Activated CD8-positive, alpha-beta memory T cell treated with anti-CD3 and anti-CD28 coated beads, Interleukin-2, amount 50 U/mL, for 1 hour (primary cell): Measurements from ENCODE around the gene CTXND2.
"Not testable (repeated sequence)": the region's sequence is repeated elsewhere in the genome, so short reads cannot be mapped to it uniquely, and the experiment has no call there.

Experiments
- DNase-seq: peaks from one replicate; pipeline ENCODE4 v3.0.0-alpha.2; 2020; ENCODE audit errors: extremely low read depth

CTXND2 gene

DNA sequence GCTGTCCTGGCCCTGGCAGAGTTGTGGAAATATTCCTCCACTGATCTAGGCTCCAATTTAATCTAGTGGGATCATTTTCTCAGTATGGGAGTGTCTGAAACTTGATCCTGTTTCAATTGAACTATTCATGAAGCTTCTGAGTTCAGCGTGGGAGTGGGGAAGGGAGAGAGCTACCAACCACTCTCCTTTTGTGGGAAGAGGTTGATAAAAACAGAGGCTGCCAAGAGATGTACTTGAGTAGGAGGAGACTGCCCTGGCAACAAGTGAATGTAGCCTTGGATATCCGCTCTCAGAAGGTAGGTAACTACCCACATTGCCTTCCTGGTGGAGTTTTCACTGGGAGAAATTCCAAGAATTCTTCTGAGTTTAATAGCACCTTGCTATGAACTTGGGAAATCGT lies at the start of gene CTXND2:
Gene CTXND2 (plus strand): TSS at position 119 of the 400 bp plus-strand sequence. CDS start 25,179 bp downstream, outside the sequence.
- no peak for DNase-seq

DNA sequence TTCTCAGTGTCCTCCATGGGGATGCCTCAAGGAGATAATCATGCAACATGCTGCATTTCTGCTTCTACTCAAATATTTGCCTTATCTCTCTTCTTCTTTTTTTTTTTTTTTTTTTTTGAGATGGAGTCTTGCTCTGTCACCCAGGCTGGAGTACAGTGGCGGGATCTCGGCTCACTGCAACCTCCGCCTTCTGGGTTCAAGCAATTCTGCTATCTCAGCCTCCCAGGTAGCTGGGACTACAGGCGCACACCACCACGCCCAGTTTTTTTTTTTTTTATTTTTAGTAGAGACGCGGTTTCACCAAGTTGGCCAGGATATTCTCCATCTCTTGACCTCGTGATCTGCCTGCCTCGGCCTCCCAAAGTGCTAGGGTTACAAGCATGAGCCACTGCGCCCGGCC lies 46.1 kb upstream of the CTXND2 start:
- DNase-seq, result not testable (repeated sequence)

DNA sequence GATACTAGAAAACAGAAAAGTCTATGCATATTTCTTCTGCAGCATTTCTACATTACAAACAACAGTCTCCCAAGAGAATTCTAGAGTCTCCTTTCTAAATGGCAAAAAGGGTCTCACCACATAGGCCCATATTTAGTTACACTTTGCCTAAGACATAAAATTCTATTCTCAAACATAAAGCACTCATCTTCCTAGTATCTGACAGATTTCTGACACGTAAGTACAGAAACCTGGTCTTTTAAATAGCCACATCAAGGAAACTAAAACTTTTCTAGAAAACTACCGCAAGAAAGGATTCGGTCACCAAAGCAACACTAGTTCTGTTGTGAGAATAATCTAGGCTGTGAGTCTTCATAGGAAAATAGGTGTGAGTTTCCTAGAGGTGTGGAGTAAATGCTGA lies 45.3 kb upstream of the CTXND2 start:
- no peak for DNase-seq

DNA sequence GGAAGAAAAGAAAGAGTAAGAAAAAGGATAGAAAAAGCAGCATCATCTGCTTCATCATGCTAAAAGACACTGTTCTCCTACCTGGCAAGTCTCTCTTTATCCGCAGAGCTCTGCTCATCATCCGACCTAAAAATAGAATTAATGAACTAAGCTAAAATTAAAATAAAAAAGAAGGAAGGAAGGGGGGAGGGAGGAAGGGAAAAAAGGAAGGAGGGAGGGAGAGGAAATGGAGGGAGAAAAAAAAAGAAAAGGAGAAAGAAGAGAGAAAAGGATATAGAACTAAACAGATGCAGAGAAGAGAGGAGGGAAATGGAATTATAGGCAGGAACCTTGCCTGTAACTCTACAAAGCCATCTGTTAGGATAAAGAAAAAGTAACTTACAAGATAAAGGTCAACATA lies 44.6 kb upstream of the CTXND2 start:
- DNase-seq, result no peak

DNA sequence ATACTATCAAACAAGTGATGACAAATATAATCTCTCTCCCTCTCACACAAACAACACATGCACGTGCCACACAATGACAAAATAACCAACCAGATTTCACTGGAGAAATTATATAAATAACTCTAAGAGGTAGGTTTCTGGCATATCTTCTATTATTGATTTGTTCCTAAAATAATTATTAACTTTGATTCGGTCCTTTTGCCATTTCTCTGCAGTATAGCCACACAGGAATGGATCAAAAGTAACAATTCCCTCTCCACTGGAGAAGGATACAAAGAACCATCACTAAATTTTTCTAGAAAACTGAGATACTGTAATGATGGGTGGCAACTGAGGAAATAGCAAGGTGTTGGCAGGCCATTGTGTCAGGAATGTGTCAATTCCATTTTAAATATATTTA lies 44.0 kb upstream of the CTXND2 start:
- no peak for DNase-seq

DNA sequence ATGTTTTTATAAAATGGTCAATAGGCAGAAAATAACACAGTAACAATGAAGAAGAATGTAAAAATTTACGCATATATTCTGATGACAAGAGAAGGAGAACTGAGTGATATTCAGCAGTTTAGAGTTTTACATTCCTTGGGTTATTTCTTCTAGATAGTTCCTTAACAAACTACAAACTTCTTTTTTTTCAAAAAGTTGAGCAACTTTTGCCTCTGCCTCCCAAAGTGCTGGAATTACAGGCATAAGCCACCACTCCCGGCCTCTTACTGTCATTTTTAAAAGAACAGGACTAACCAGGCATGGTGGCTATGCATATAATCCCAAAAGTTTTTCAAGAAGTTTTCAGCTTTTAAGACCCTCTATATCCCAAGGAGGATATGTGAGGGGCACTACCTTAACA lies 43.5 kb upstream of the CTXND2 start:
- DNase-seq, result no peak

DNA sequence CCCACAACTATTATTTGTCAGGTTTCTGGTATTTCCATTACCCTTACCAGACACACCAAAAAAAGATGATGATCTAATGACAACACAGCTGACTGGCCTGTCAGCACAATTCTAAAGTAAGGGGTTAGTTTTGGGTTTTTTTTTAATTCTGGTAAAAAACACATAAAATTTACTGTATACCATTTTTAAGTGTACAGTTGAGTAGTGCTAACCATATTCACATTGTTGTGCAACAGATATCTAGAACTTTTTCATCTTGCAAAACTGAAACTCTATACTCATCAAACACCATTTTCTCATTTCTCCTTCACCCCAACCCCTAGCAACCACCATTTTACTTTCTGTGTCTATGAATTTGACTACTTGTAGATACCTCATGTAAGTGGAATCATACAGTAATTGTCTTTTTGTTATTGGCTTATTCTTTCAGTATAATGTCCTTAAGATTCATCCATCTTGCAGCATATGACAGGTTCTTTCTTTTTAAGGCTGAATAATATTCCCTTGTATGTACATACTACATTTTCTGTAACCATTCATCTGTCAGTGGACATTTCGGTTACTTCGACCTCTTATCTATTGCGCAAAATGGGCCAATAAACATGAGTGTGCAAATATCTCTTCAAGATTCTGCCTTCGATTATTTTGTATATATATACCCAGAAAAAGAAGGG lies 40.3 kb upstream of the CTXND2 start:
- DNase-seq, result no peak

DNA sequence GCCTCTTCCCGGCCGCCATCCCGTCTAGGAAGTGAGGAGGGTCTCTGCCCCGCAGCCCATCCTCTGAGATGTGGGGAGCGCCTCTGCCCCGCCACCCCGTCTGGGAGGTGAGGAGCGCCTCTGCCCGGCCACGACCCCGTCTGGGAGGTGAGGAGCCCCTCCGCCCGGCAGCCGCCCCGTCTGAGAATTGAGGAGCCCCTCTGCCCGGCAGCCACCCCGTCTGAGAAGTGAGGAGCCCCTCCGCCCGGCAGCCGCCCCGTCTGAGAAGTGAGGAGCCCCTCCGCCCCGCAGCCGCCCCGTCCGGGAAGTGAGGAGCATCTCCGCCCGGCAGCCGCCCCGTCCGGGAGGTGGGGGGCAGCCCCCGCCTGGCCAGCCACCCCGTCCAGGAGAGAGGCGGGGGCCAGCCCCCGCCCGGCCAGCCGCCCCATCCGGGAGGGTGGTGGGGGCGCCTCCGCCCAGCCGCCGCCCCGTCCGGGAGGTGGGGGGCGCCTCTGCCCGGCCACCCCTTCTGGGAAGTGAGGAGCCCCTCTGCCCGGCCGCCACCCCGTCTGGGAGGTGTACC lies 36.1 kb upstream of the CTXND2 start:
- not testable (repeated sequence) for DNase-seq

DNA sequence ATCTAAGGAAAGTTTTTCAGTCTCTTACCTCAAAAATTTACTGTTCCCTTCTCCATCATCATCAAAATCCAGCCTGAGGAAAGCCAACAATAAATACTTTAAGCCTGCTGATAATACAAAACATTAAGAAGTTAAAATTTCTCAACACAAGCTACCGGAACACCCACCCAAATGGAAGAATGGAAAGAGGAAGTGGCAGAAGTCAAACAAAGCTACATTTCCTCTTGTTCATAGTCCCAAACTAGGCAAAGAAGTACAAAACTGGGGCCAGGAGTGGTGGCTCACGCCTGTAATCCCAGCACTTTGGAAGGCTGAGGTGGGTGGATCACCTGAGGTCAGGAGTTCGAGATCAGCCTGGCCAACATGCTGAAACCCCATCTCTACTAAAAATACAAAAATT lies 34.2 kb upstream of the CTXND2 start:
- DNase-seq, result not testable (repeated sequence)

DNA sequence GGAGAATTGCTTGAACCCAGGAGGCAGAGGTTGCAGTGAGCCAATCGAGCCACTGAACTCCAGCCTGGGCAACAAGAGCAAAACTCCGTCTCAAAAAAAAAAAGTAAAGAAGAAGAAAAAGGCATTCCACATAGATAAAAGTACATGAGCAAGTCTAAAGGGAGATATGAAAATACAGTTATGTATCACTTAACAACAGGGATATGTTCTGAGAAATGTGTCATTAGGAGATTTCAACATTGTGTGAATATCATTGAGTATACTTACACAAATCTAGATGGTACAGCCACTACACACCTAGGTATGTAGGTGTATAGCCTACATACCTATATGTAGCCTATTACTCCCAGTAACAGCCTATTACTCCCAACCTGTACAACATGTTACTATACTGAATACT lies 23.2 kb upstream of the CTXND2 start:
- no peak for DNase-seq

DNA sequence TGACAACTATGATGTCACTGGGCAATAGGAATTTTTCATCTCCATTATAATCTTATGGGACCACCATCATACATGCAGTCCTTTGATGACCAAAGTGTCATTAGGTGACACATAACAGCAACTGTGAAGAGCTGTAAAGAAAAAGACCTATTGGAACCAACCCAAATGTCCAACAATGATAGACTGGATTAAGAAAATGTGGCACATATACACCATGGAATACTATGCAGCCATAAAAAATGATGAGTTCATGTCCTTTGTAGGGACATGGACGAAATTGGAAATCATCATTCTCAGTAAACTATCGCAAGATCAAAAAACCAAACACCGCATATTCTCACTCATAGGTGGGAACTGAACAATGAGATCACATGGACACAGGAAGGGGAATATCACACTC lies 22.7 kb upstream of the CTXND2 start:
- DNase-seq, result not testable (repeated sequence)

DNA sequence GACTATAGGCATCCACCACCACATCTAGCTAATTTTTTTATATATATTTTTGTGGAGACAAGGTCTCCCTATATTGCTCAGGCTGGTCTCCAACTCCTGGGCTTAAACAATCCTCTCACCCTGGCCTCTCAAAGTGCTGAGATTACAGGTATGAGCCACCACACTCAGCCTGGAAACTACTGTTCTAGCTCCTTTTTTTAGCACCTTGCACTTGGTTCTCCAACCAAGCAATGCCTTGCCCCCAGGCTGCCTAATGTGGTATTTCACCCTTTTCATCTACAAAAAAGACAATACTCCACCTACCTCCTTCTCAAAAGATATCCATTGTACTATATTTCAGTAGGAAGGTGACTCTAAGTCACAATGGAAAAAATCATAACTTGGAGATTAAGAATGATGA lies 17.3 kb upstream of the CTXND2 start:
- no peak for DNase-seq

DNA sequence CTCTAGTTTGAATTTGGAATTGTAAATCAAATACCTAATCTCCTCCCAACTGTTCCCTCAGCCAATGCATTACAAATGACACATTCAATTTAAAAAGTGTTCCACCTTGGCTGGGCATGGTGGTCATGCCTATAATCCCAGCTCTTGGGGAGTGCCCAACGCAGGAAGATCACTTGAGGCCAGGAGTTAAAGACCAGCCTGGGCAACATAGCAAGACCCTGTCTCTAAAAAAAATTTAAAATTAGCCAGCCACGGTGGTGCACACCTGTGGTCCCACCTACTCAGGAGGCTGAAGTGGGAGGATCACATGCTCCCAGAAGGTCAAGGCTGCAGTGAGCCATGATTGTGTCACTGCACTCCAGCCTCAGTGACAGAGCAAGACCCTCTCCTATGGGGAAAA lies 14.4 kb upstream of the CTXND2 start:
- DNase-seq, result no peak

DNA sequence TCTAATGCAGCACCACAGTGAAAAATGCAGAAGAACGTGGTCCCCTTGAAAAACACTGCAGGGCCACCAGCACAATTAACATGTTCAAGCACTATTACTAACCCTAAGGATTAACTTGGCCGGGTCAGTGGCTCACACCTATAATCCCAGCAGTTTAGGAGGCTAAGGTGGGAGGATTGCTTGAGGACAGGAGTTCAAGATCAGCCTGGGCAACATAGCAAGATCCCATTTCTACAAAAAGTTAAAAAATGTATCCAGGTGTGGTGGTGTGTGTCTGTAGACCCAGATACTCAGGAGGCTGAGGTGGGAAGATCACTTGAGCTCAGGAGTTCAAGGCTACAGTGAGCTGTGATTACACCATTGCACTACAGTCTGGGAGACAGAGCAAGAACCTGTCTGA lies 13.4 kb upstream of the CTXND2 start:
- DNase-seq, result no peak

DNA sequence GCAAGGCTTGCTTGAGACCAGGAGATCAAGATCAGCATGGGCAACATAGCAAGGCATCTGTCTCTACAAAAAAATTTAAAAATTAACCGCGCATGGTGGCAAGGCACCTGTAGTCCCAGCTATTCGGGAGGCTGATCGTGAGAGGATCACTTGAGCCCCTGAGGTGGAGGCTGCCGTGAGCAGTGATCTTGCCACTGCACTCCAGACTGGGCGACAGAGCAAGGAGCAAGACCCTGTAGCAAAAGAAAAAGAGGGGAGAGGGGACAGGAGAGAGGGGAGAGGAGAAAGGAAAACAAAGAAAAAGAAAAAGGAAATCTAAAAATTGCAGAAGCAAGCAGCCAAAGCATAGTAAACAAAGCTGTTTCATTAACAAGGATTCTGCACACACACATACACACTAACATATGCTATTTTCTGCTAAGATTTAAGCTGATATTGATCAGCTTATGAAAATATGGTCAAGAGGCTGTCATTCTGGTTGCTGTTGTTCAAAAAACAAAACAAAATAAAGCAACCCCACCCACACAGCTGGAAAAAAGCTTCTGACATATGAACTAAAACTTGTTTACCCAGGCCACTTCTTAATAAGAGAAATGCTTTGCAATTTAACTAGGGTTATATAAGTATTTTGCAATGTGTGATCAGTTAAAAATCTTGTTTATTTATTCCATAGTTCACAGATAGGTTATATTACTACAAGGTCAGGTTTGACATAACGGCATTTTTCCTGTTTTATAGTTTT lies 12.3 kb upstream of the CTXND2 start:
- no peak for DNase-seq

DNA sequence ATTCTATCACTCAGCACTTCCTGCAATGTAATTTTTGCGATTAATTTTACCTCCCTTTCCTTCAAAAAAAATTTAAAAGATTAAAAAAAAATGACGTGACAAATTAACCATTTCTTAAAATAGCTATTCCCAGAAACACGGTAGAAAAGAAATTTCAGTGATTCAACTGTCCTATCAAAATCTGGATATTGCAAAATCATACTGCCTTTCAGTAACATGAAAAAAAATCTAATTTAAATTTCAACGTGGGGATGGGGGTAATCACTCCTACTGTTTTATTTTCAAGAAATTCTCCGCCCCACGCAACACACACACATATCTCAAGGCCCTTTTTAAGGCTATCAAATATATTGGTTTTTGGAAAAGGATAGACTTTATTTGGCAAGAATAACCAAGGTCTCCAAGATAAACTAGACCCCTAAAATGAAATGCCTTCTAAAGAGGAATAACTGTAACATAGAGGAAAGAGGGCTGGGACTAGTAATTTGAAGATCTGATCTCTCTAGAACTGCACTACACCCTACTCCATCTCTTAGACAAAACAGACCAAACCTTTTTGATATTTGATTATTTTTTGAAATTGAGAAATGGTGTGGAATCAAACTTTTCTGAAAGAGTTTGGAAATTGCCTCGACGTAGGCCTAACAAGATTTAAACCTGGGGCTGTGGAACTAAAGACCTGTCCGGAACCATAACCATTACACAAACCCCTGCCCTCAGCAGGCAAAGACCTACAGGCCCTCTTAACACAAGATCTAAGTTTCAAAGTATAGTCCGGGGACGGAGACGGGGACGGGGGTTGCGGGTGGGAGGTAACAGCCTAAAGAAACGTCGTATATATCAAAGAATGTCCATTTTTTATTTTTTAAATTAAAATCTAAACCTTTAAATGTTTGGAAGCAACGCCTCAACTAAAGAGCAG lies 11.5 kb upstream of the CTXND2 start:
- DNase-seq, result no peak

DNA sequence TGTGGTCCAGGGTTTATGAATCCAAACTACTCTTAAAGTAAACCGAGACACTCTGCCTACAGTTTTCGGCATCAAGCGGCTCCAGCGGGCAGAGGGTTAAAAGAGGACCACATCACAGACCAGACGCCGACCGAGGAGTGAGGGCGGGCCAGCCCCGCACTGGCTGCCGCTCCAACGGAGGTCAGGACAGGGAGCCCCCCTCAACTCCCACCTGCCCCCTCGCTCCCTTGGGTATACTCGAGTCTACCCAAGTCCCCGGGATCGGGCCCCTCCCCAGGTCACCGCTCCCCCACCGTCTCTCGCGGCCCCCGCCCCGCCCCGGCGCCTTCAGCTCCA lies 10.8 kb upstream of the CTXND2 start:
- no peak for DNase-seq

DNA sequence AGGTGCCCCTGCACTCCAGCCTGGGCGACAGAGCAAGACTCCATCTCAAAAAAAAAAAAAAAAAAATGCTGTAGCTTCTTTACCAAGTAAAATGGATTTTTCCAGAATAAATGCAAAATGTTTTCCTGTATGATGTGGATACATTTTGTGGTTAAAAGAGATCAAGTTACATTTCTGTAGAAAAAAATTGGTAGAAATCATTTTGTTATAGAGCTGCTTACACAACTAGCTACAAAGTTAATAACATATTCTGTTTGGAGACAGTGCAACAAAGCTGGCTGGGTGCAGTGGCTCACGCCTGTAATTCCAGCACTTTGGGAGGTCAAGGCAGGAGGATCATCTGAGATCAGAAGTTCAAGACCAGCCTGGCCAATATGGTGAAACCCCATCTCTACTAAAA lies 8.0 kb upstream of the CTXND2 start:
- not testable (repeated sequence) for DNase-seq

DNA sequence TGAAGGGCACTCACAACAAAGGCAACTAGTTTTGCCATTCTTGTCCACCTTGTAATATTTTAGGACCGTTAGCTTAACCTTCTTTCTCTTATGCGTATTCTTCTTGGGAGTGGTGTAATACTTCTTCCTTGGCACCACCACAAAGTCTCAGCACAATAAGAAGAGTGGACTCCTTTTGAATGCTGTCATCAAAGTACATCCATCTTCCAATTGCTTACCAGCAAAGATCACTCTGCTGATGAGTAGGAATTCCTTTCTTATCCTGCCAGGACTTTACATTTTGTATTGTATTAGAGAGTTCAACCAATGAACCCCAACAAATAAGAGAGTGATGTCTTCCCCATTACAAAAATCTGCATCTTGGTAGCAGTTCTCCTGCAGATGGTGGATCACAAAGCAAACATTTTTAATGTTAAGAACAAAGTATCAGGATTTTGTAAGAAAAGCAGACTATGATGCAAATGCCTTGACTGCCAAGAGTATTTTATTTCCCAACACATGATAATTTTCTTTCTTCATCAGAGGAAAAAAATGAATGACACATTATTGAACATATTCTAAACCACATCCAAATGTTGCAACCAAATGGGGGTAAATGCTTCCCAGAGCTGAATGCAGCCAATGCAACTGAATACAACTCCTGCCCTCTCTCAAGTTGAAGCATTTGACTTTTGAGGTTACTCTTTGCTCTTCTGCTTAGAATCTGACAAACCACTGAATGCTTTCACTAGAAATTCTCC lies 5.4 kb upstream of the CTXND2 start:
- no peak for DNase-seq

DNA sequence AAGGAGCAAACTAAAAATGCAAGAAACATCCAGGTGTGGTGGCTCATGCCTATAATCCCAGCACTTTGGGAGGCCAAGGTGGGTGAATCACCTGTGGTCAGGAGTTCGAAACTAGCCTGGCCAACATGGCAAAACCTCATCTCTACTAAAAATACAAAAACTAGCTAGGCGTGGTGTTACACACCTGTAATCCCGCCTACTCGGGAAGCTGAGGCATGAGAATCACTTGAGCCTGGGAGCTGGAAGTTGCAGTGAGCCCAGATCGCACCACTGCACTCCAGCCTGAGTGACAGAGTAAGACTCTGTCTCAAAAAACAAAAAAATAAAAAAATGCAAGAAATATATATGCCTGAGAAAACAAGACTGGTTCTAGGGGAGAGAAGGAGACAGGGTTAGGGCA lies 3.8 kb upstream of the CTXND2 start:
- not testable (repeated sequence) for DNase-seq

DNA sequence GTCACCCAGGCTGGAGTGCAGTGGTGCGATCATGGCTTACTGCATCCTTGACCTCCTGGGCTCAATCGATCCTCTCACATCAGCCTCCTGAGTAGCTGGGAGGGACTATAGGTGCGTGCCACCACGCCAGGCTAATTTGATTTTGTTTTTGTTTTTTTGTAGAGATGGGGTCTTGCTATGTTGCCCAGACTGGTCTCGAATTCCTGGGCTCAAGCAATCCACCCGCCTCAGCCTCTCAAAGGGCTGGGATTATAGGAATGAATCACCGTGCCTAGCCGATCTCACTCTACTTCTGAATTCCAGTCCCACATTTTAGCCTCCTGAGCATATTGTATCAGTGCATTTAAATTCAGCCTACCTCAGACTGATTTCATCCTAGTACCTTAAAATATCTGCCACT lies 1.8 kb downstream of the CTXND2 start:
- DNase-seq, result no peak

DNA sequence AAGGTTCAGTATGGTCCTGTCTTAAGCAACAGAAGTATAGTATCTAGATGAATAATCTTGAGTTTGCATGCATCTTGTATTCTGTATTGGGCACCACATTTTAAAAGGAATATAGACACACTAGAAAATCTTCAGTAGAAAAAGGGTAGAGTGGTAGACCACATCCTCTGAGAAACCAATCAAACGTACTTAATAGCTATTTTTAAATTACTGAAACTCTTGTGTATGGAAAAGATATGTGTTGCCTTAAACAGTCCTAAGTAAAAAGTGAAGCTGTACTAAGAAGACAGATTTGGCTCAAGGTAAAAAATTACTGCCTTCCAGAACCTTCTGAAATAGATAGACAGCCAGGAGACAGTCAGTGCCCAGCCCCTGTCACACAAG lies 3.1 kb downstream of the CTXND2 start:
- no peak for DNase-seq
